A673 (cell line): ENCODE measurements around the gene COL16A1.

ENCODE experiments used
- CTCF ChIP-seq: fragments of 300-800, 200-600 bp; sonication (generic); conservative IDR thresholded peaks from 2 replicates; pipeline ENCODE4 v1.5.1; 2017; ENCODE audit warnings: low read depth, mild to moderate bottlenecking, antibody characterized with exemption, low read length, moderate library complexity, mixed read lengths
- EZH2 ChIP-seq: fragments of 200-600 bp; sonication (generic); IDR thresholded peaks from 2 replicates; pipeline ENCODE4 v1.6.1; 2017; ENCODE audit warnings: borderline replicate concordance, low read depth, mild to moderate bottlenecking, mixed read lengths, antibody characterized with exemption, low read length; ENCODE audit not compliant: poor library complexity, severe bottlenecking

DNA sequence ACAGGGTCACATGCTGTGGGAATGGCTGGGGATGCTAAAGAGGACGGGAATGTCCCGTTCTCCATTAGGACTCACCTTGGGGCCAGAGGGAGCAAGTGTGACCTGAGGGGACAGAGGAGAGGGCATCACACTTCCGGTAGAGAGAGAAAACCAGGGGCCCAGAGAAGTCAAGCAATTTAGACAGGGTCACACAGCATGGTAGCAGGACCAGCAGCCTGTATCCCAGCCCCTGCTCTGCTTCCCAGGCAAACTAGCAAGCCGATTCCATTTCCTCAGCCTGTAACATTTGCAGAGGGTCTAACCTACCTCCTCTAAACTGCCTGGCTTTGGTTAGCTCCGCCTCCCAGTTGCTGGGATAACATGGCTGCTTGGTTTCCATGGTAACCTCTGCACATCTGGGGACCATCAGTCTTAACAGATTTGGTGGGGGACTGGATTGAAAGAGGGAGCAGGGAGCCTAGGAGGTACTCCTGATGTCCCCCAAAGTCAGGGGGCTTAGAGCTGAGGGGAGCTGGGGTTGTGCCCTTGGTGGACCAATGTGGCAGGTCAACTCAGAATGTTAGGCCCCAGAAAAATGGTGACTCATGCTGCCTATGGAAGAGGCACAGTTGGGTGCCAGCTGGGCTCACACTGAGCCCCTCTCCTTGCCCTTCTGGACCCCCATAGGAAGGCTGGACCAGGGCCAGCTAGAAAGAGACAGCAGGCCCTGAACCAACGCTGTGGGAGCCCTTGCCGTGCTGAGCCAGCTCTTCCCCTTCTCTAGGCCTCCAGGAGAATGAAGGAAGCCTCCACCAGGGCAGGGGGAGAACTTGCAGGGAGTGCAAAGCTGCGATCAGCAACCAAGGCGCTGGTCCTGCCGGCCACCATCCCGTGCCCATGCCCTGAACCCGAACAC is 9.5 kb downstream of the COL16A1 start:
- TF ChIP-seq CTCF = no peak
- TF ChIP-seq EZH2 = no peak
